Gastroesophageal sphincter (tissue), 4 donors: Measurements from ENCODE around the gene KLHL9. TPM values are rescaled to one million over a fixed set of nuclear protein-coding genes. Genes with fewer than 3 reads are reported as not detected.
A peak's percentile ranks its signal among the peaks of the same experiment; 100 is the strongest.

Source experiments
- ATAC-seq: fragments of 150-250 bp; one replicate; pipeline ENCODE4 v1.9.1; 2016; ENCODE audit warnings: mild to moderate bottlenecking, moderate library complexity
- H3K27ac ChIP-seq, 4 donors: fragments of 200-600 bp; sonication (generic) in 3 of 4; 1 replicate in 3 of 4; 2 replicates in 1 of 4; pipeline ENCODE4 v1.5.1; 2016 to 2019
- H3K27me3 ChIP-seq: fragments of 200-600 bp; sonication (generic); one replicate; pipeline ENCODE4 v1.5.1; 2019
- H3K36me3 ChIP-seq, 2 donors: fragments of 200-600 bp; sonication (generic); one replicate each; pipeline ENCODE4 v1.5.1; 2019; ENCODE audit warnings: control low read depth in 1 of 2
- H3K4me1 ChIP-seq, 3 donors: fragments of 200-600 bp; sonication (generic); 1 replicate in 2 of 3; 2 replicates in 1 of 3; pipeline ENCODE4 v1.5.1; 2016 to 2019; ENCODE audit warnings: control low read depth in 2 of 3
- H3K4me3 ChIP-seq, 2 donors: fragments of 200-600 bp; sonication (generic); one replicate each; pipeline ENCODE4 v1.5.1; 2019; ENCODE audit warnings: mild to moderate bottlenecking in 1 of 2, moderate library complexity in 1 of 2
- H3K9me3 ChIP-seq, 3 donors: fragments of 200-600 bp; sonication (generic); one replicate each; pipeline ENCODE4 v1.5.1; 2017 to 2019; ENCODE audit warnings: control low read depth in 2 of 3
- CTCF ChIP-seq, 4 experiments: fragments of 200-600 bp in 2 of 4; fragments of 450-650 bp in 2 of 4; sonication (generic) in 1 of 4; IDR thresholded peaks; one replicate each; pipeline ENCODE4 v1.5.1; 2017 to 2019; ENCODE audit warnings: antibody characterized with exemption in 4 of 4, mild to moderate bottlenecking in 2 of 4, moderate library complexity in 2 of 4
- EP300 ChIP-seq: sonication (generic); formaldehyde crosslinking; IDR thresholded peaks from one replicate; pipeline ENCODE4 v1.6.1; 2017; ENCODE audit warnings: antibody characterized with exemption, mild to moderate bottlenecking
- POLR2A ChIP-seq, 2 donors: fragments of 450-650 bp; IDR thresholded peaks; one replicate each; pipeline ENCODE4 v1.6.1; 2017; ENCODE audit warnings: antibody characterized with exemption in 2 of 2, mild to moderate bottlenecking in 2 of 2, moderate library complexity in 1 of 2
- POLR2AphosphoS5 ChIP-seq: sonication (generic); formaldehyde crosslinking; IDR thresholded peaks from one replicate; pipeline ENCODE4 v1.6.1; 2017; ENCODE audit warnings: antibody characterized with exemption
- WGBS, 2 donors: methylation state at CpG; one replicate each; pipeline ENCODE4 v1.1.5; 2018; ENCODE audit warnings: low coverage in 1 of 2; 5-methylcytosine and 5-hydroxymethylcytosine counted together
- total RNA-seq, 4 donors: library from RNA; depleted of rRNA; stranded (reverse); fragments of >200 nt; gene quantifications; one replicate each; pipeline ENCODE4 v1.1.0, GENCODE V29; 2016

The KLHL9 gene
- total RNA-seq, 4 donors from 2014 or later: 20.5 to 32.1 (median 24.4) TPM

DNA sequence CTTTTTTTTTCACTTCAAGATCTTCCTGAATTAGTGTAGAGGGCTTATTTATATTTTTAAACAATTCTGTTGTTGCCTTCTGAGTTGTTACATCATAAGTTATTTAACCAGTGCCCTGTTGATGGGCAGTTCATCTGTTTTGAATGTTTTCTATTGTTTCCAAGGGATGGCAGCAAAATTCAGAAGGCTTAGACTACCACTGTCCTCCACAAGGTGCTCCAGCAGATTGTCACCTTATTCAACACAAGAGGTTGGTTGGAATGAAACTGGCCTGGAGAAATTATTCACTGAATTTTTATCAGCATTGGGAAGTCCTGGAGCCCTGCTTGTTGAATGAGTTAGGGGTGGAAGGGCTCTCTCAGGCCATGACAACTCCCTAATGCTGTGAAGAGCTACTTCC, 1.3 kb upstream of the KLHL9 start:
- H3K4me1 ChIP-seq: peaks cover 18 to 34% (median 26%) of the 10 kb centered on the region in 3 donors
- no peaks in the 10 kb centered on the region for H3K9me3 ChIP-seq
- no peak overlapping the region for H3K27ac ChIP-seq
- no peaks in the 10 kb centered on the region for H3K27me3 ChIP-seq
- H3K36me3 ChIP-seq: no peaks in the 10 kb centered on the region
- ATAC-seq: no peak
- TF ChIP-seq POLR2A (IDR thresholded peaks at IDR 0.05) (no peak), EP300 (no peak), CTCF (IDR thresholded peaks at IDR 0.05) (no peak), POLR2AphosphoS5 (no peak)
- H3K4me3 ChIP-seq: no peak overlapping the region

GRCh38 chr9:21333226-21333625, 2.0 kb downstream of the KLHL9 start:
- Histone ChIP-seq H3K4me3 (peak overlapping the region in 1 of 2 donors; percentile 79), H3K27ac (no peak overlapping the region)
- WGBS, 2 donors: 95 to 100% methylated on average over 2 of the region's 2 CpGs

DNA sequence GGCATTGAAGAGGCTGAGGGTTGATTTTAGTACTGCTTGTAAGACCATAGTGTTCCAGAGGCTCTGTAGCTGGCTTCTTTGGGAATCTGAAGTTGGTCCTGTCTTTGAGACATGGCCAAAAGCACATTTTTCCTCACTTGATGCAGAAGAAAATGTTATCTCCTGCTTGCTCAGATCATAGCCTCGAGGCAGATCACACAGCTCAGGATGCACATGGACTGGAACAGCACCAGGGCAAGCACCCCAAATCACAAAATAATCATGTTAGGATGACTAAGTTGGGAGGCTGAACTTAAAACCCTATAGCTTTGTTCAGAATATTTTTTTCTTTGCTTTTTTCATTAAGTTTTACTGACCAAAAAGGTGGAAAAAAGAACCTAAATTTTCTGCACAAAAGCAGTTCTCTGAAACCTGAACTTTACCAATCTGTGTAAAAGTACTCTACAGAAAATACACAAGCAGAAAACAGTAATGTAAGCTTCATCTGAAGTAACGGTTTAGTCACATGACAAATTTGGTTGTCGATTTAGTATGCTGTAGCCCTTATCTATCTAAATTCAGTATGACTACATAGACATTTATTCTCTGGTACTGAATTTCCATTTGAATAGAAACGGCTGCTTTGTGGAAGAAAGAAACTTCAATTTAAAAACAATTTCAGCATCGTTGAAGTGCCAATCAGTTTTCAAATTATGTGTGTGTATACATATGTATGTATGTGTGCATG, 3.4 kb downstream of the KLHL9 start:
- no peaks in the 10 kb centered on the region for H3K9me3 ChIP-seq

More at GRCh38 chr9:21333226-21333625, 2.0 kb downstream of the KLHL9 start:
- Histone ChIP-seq H3K36me3 (no peaks in the 10 kb centered on the region), H3K27me3 (no peaks in the 10 kb centered on the region), H3K9me3 (no peaks in the 10 kb centered on the region), H3K4me1 (peaks cover 27 to 66% (median 42%) of the 10 kb centered on the region in 3 donors)
- TF ChIP-seq EP300 (no peak), CTCF (IDR thresholded peaks at IDR 0.05) (no peak), POLR2A (IDR thresholded peaks at IDR 0.05) (no peak), POLR2AphosphoS5 (no peak)
- ATAC-seq: no peak

DNA sequence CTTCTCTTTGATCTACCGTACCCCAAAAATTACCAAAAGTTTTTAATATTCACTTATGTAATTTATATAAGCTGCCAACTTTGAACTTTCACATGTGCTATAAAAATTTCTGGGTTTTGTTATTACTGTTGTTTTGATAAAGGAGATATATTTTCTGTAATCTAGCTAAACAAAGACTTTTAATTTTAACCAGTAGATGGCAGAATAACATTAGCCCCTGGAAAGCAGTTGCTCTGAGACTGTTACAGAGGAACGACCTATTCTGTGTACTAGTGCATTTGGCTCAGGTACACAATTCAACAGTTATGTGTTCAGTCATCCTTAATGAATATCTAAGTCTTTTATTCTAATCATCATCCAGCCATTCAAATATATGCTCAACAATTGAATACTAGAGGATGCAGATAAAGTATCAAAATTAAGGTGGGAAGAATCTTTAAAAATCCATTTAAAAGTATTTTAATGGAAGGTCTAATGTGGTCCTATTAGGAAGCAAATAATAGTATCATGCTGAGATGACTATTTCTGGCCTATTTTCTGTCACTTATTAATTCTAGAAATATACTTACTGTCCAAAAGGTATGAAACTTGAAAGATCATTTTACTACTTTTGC, 8.6 kb downstream of the KLHL9 start:
- TF ChIP-seq EP300 (no peak), POLR2AphosphoS5 (no peak), CTCF (IDR thresholded peaks at IDR 0.05) (peak; percentile 37 to 71 (median 57)), POLR2A (IDR thresholded peaks at IDR 0.05) (no peak)
- Histone ChIP-seq H3K9me3 (no peaks in the 10 kb centered on the region), H3K27me3 (no peaks in the 10 kb centered on the region), H3K36me3 (peaks cover 0 to 30% of the 10 kb centered on the region in 2 donors), H3K4me1 (peaks cover 14 to 64% (median 19%) of the 10 kb centered on the region in 3 donors), H3K4me3 (no peak overlapping the region), H3K27ac (no peak overlapping the region)
- 23 to 31% methylated on average over 2 of the region's 2 CpGs for WGBS, 2 donors
- ATAC-seq: no peak

More for the DNA sequence above, 3.4 kb downstream of the KLHL9 start:
- Histone ChIP-seq H3K4me3 (peak overlapping the region; percentile 1 to 3), H3K27ac (peak overlapping the region in 1 of 4 donors; percentile 12), H3K36me3 (no peaks in the 10 kb centered on the region), H3K27me3 (no peaks in the 10 kb centered on the region), H3K4me1 (peaks cover 30 to 80% (median 42%) of the 10 kb centered on the region in 3 donors)
- TF ChIP-seq POLR2A (IDR thresholded peaks at IDR 0.05) (no peak), EP300 (no peak), CTCF (IDR thresholded peaks at IDR 0.05) (no peak), POLR2AphosphoS5 (no peak)
- no peak for ATAC-seq
- WGBS, 2 donors: 23 to 37% methylated on average over 4 to 5 of the region's 5 CpGs

GRCh38 chr9:21324047-21324446, 11.2 kb downstream of the KLHL9 start:
- Histone ChIP-seq H3K9me3 (no peaks in the 10 kb centered on the region), H3K4me1 (peaks cover 3 to 42% (median 6%) of the 10 kb centered on the region in 3 donors), H3K27me3 (no peaks in the 10 kb centered on the region), H3K36me3 (peaks cover 0 to 38% of the 10 kb centered on the region in 2 donors), H3K4me3 (no peak overlapping the region), H3K27ac (no peak overlapping the region)
- ATAC-seq: no peak
- no peak for TF ChIP-seq POLR2A (IDR thresholded peaks at IDR 0.05)
- no peak for TF ChIP-seq CTCF (IDR thresholded peaks at IDR 0.05)
- no peak for TF ChIP-seq EP300
- WGBS, 2 donors: no CpG with 5 or more reads among the region's 4 CpGs
